Upper lobe of left lung (tissue), 6 donors: ENCODE measurements around the gene BORCS8. TPM values are rescaled to one million over a fixed set of nuclear protein-coding genes. Genes with fewer than 3 reads are reported as not detected.
"Not testable (repeated sequence)": the region's sequence is repeated elsewhere in the genome, so short reads cannot be mapped to it uniquely, and the experiment has no call there.

ENCODE experiments used
- ATAC-seq, 2 donors: fragments of 200-7000 bp; cut with Tn5 transposase; one replicate each; pipeline ENCODE4 v1.9.1; 2022; ENCODE audit warnings: mild to moderate bottlenecking in 2 of 2, moderate library complexity in 2 of 2; ENCODE audit not compliant: low FRiP score in 2 of 2
- DNase-seq, 2 donors: peaks; one replicate each; pipeline ENCODE4 v3.0.0-alpha.2; 2019 to 2020
- H3K27ac ChIP-seq, 4 donors: fragments of 200-600 bp; sonication (generic); one replicate each; pipeline ENCODE4 v1.5.1; 2016 to 2019
- H3K27me3 ChIP-seq, 4 donors: fragments of 200-600 bp; sonication (generic); one replicate each; pipeline ENCODE4 v1.5.1; 2017 to 2019
- H3K36me3 ChIP-seq, 4 donors: fragments of 200-600 bp; sonication (generic); one replicate each; pipeline ENCODE4 v1.5.1; 2016 to 2019
- H3K4me1 ChIP-seq, 4 donors: fragments of 200-600 bp; sonication (generic); one replicate each; pipeline ENCODE4 v1.5.1; 2018 to 2019
- H3K4me3 ChIP-seq, 4 donors: fragments of 200-600 bp; sonication (generic); one replicate each; pipeline ENCODE4 v1.5.1; 2017 to 2019; ENCODE audit warnings: mild to moderate bottlenecking in 2 of 4, moderate library complexity in 1 of 4
- H3K9me3 ChIP-seq, 4 donors: fragments of 200-600 bp; sonication (generic); one replicate each; pipeline ENCODE4 v1.5.1; 2018 to 2019
- CTCF ChIP-seq, 6 experiments: fragments of 450-650 bp in 4 of 6; fragments of 200-600 bp in 2 of 6; sonication (generic) in 2 of 6; IDR thresholded peaks; one replicate each; pipeline ENCODE4 v1.5.1; 2016 to 2019; ENCODE audit warnings: antibody characterized with exemption in 6 of 6
- EP300 ChIP-seq, 4 donors: sonication (generic); formaldehyde crosslinking; IDR thresholded peaks; one replicate each; pipeline ENCODE4 v1.5.1; 2017; ENCODE audit warnings: antibody characterized with exemption in 4 of 4, control low read depth in 2 of 4
- POLR2A ChIP-seq, 4 donors: fragments of 450-650 bp; IDR thresholded peaks; one replicate each; pipeline ENCODE4 v1.5.1; 2016 to 2017; ENCODE audit warnings: antibody characterized with exemption in 4 of 4, mild to moderate bottlenecking in 2 of 4
- POLR2AphosphoS5 ChIP-seq, 2 donors: sonication (generic); formaldehyde crosslinking; IDR thresholded peaks; one replicate each; pipeline ENCODE4 v1.5.1; 2017; ENCODE audit warnings: antibody characterized with exemption in 2 of 2
- WGBS, 2 donors: methylation state at CpG; one replicate each; pipeline ENCODE4 v1.1.5; 2017 to 2018; 5-methylcytosine and 5-hydroxymethylcytosine counted together
- total RNA-seq, 6 donors: library from RNA; depleted of rRNA in 4 of 6; stranded (reverse); fragments of >200 nt in 4 of 6; gene quantifications; one replicate each; pipeline versions ENCODE4 v1.1.0 to v1.2.1, GENCODE V29; 2016 to 2021
- donor health status: DM: no; HTN: no; CAD: no; lungs with moderate emphysema.
- donor health status: DM: no; HTN: yes; CAD: no; lungs with severe emphysema.

Gene BORCS8
- total RNA-seq, 6 donors from 2014 or later, result 10.1 to 55.5 (median 34.0) TPM

GRCh38 chr19:19224150-19224851 lies 32.3 kb upstream of the BORCS8 start:
- Histone ChIP-seq H3K27me3 (peaks cover 0 to 13% (median 5%) of the 10 kb centered on the region in 4 donors), H3K4me3 (peak overlapping the region in 3 of 4 donors; percentile 41 to 52 (median 51)), H3K9me3 (no peaks in the 10 kb centered on the region), H3K4me1 (peaks cover 0 to 14% (median 8%) of the 10 kb centered on the region in 4 donors), H3K27ac (no peak overlapping the region), H3K36me3 (no peaks in the 10 kb centered on the region)
- TF ChIP-seq POLR2AphosphoS5 (IDR thresholded peaks at IDR 0.05) (no peak), CTCF (IDR thresholded peaks at IDR 0.05) (no peak)
- ATAC-seq (no peak), DNase-seq (no peak)
- 47 to 67% methylated on average over 7 to 14 of the region's 17 CpGs for WGBS, 2 donors

GRCh38 chr19:19223636-19224035 lies 31.7 kb upstream of the BORCS8 start:
- no peak overlapping the region for H3K27ac ChIP-seq
- no peaks in the 10 kb centered on the region for H3K9me3 ChIP-seq
- H3K4me3 ChIP-seq, result no peak overlapping the region
- no peak for ATAC-seq
- TF ChIP-seq POLR2AphosphoS5 (IDR thresholded peaks at IDR 0.05) (no peak), EP300 (IDR thresholded peaks at IDR 0.05) (no peak), CTCF (IDR thresholded peaks at IDR 0.05) (no peak), POLR2A (IDR thresholded peaks at IDR 0.05) (no peak)
- no peak for DNase-seq
- H3K27me3 ChIP-seq, result peaks cover 0 to 13% (median 5%) of the 10 kb centered on the region in 4 donors
- WGBS, 2 donors, result 68 to 73% methylated on average over 6 of the region's 6 CpGs
- H3K4me1 ChIP-seq, result peaks cover 0 to 14% (median 8%) of the 10 kb centered on the region in 4 donors
- H3K36me3 ChIP-seq, result no peaks in the 10 kb centered on the region

- 78 to 86% methylated on average over 5 of the region's 5 CpGs for WGBS, 2 donors
- Histone ChIP-seq H3K27ac (no peak overlapping the region), H3K4me3 (no peak overlapping the region), H3K4me1 (peaks cover 0 to 14% (median 8%) of the 10 kb centered on the region in 4 donors), H3K36me3 (no peaks in the 10 kb centered on the region), H3K27me3 (peaks cover 0 to 13% (median 5%) of the 10 kb centered on the region in 4 donors), H3K9me3 (no peaks in the 10 kb centered on the region)
- DNase-seq, result no peak
- ATAC-seq, result no peak
- TF ChIP-seq CTCF (IDR thresholded peaks at IDR 0.05) (no peak), EP300 (IDR thresholded peaks at IDR 0.05) (no peak), POLR2AphosphoS5 (IDR thresholded peaks at IDR 0.05) (no peak), POLR2A (IDR thresholded peaks at IDR 0.05) (no peak)
Measured at GRCh38 chr19:19223060-19223459, 31.1 kb upstream of the BORCS8 start.

- 83 to 87% methylated on average over 8 of the region's 8 CpGs for WGBS, 2 donors
- not testable (repeated sequence) for ATAC-seq
Measured at GRCh38 chr19:19221000-19221399, 29.0 kb upstream of the BORCS8 start.

GRCh38 chr19:19218911-19219310 lies 27.0 kb upstream of the BORCS8 start:
- no peaks in the 10 kb centered on the region for H3K36me3 ChIP-seq
- H3K4me3 ChIP-seq, result no peak overlapping the region
- TF ChIP-seq POLR2AphosphoS5 (IDR thresholded peaks at IDR 0.05) (no peak), POLR2A (IDR thresholded peaks at IDR 0.05) (no peak), EP300 (IDR thresholded peaks at IDR 0.05) (no peak), CTCF (IDR thresholded peaks at IDR 0.05) (no peak)
- DNase-seq (peak in 1 of 2 donors; percentile 79), ATAC-seq (no peak)
- no peak overlapping the region for H3K27ac ChIP-seq
- H3K4me1 ChIP-seq, result no peaks in the 10 kb centered on the region
- WGBS, 2 donors, result 82 to 89% methylated on average over 15 to 17 of the region's 21 CpGs
- no peaks in the 10 kb centered on the region for H3K9me3 ChIP-seq
- peaks cover 0 to 5% (median under 1%) of the 10 kb centered on the region in 4 donors for H3K27me3 ChIP-seq

More at GRCh38 chr19:19221000-19221399, 29.0 kb upstream of the BORCS8 start:
- peaks cover 0 to 14% (median 8%) of the 10 kb centered on the region in 4 donors for H3K4me1 ChIP-seq
- H3K36me3 ChIP-seq, H3K9me3 ChIP-seq, H3K27ac ChIP-seq, DNase-seq, H3K4me3 ChIP-seq: not testable (repeated sequence)
- H3K27me3 ChIP-seq, result peaks cover 0 to 13% (median 5%) of the 10 kb centered on the region in 4 donors
